ENCODE data around the gene DCAF6.
"Not testable (repeated sequence)": the region's sequence is repeated elsewhere in the genome, so short reads cannot be mapped to it uniquely, and the experiment has no call there.

DCAF6 gene

GRCh38 chr1:167923324-167924056 lies 13.0 kb upstream of the DCAF6 start:
- no peak for DNase-seq (ENCODE audit: low read depth)

GRCh38 chr1:167924102-167924501 lies 12.4 kb upstream of the DCAF6 start:
- DNase-seq (ENCODE audit: low read depth): no peak

- no peak for DNase-seq (ENCODE audit: low read depth)
Observed at GRCh38 chr1:167924543-167925231, 11.8 kb upstream of the DCAF6 start.

GRCh38 chr1:167926486-167926997 lies 9.9 kb upstream of the DCAF6 start:
- DNase-seq (ENCODE audit: low read depth): no peak

GRCh38 chr1:167927046-167927754 lies 9.3 kb upstream of the DCAF6 start:
- DNase-seq (ENCODE audit: low read depth): no peak

GRCh38 chr1:167928457-167928852 lies 8.0 kb upstream of the DCAF6 start:
- no peak for DNase-seq (ENCODE audit: low read depth)

- DNase-seq (ENCODE audit: low read depth): not testable (repeated sequence)
Observed at GRCh38 chr1:167928919-167929318, 7.6 kb upstream of the DCAF6 start.

- no peak for DNase-seq (ENCODE audit: low read depth)
Observed at GRCh38 chr1:167929725-167930124, 6.8 kb upstream of the DCAF6 start.

GRCh38 chr1:167933788-167934187 lies 2.7 kb upstream of the DCAF6 start:
- DNase-seq (ENCODE audit: low read depth): no peak

GRCh38 chr1:167934426-167935215 lies 1.9 kb upstream of the DCAF6 start:
- no peak for DNase-seq (ENCODE audit: low read depth)

GRCh38 chr1:167935216-167936067 lies 1.0 kb upstream of the DCAF6 start:
- DNase-seq (ENCODE audit: low read depth): no peak

GRCh38 chr1:167936930-167937708 lies 636 bp downstream of the DCAF6 start, which contains the start of gene MPC2:
Gene MPC2, minus strand, starts transcription at chr1:167937072. Its CDS starts 1,231 bp downstream, at chr1:167935841.
- peak; percentile 48 for DNase-seq (ENCODE audit: low read depth)

GRCh38 chr1:167937709-167938010 lies 1.2 kb downstream of the DCAF6 start:
- DNase-seq (ENCODE audit: low read depth): no peak

- no peak for DNase-seq (ENCODE audit: low read depth)
Observed at GRCh38 chr1:167938080-167938636, 1.7 kb downstream of the DCAF6 start.

- no peak for DNase-seq (ENCODE audit: low read depth)
Observed at GRCh38 chr1:167940264-167940663, 3.8 kb downstream of the DCAF6 start.

- no peak for DNase-seq (ENCODE audit: low read depth)
Observed at GRCh38 chr1:167943541-167943940, 7.1 kb downstream of the DCAF6 start.

GRCh38 chr1:167947733-167948132 lies 11.2 kb downstream of the DCAF6 start:
- no peak for DNase-seq (ENCODE audit: low read depth)

- DNase-seq (ENCODE audit: low read depth): no peak
Observed at GRCh38 chr1:167949785-167950184, 13.3 kb downstream of the DCAF6 start.

GRCh38 chr1:167950569-167950968 lies 14.1 kb downstream of the DCAF6 start:
- no peak for DNase-seq (ENCODE audit: low read depth)

- no peak for DNase-seq (ENCODE audit: low read depth)
Observed at GRCh38 chr1:167955915-167956314, 19.4 kb downstream of the DCAF6 start.
